Neural progenitor cell (in vitro differentiated cells): ENCODE data around the gene TUBB8.

Source experiments
- EZH2 ChIP-seq: fragments of 200-600 bp; sonication (generic); IDR thresholded peaks from 2 replicates; pipeline ENCODE4 v1.6.1; 2017; ENCODE audit warnings: antibody characterized with exemption, mild to moderate bottlenecking, moderate library complexity
- EZH2phosphoT487 ChIP-seq: fragments of 200-600 bp; sonication (generic); IDR thresholded peaks from 2 replicates; pipeline ENCODE4 v1.6.1; 2017; ENCODE audit warnings: antibody characterized with exemption

- no peak for TF ChIP-seq EZH2
- TF ChIP-seq EZH2phosphoT487, result no peak
These were observed 43.1 kb upstream of the TUBB8 start for GRCh38 chr10:92153-92552.
